Neural progenitor cell (in vitro differentiated cells): ENCODE results near the gene LTBP3. TPM values are rescaled to one million over a fixed set of nuclear protein-coding genes. Genes with fewer than 3 reads are reported as not detected.

Experiments used
- DNase-seq: peaks from one replicate; pipeline ENCODE4 v3.0.0-alpha.2; 2016; ENCODE audit warnings: low spot score
- H2AFZ ChIP-seq: fragments of 200-600 bp; sonication (generic); replicated peaks from 2 replicates; pipeline ENCODE4 v1.6.1; 2016; ENCODE audit warnings: antibody characterized with exemption
- H3F3A ChIP-seq: fragments of 200-600 bp; sonication (generic); 2 replicates; pipeline ENCODE4 v1.6.1; 2016; ENCODE audit warnings: antibody characterized with exemption, low read depth
- H3K27ac ChIP-seq: fragments of 200-600 bp; sonication (generic); 2 replicates; pipeline ENCODE4 v1.5.1; 2016; ENCODE audit warnings: mild to moderate bottlenecking
- H3K27me3 ChIP-seq: fragments of 200-600 bp; sonication (generic); 2 replicates; pipeline ENCODE4 v1.6.1; 2016; ENCODE audit warnings: mild to moderate bottlenecking, moderate library complexity
- H3K36me3 ChIP-seq: fragments of 200-600 bp; sonication (generic); 2 replicates; pipeline ENCODE4 v1.5.1; 2016
- H3K4me1 ChIP-seq: fragments of 200-600 bp; sonication (generic); 2 replicates; pipeline ENCODE4 v1.6.1; 2016; ENCODE audit warnings: mixed run types
- H3K4me2 ChIP-seq: fragments of 200-600 bp; sonication (generic); 2 replicates; pipeline ENCODE4 v1.6.1; 2016
- H3K4me3 ChIP-seq: fragments of 200-600 bp; sonication (generic); 2 replicates; pipeline ENCODE4 v1.5.1; 2016
- H3K79me2 ChIP-seq: fragments of 200-600 bp; sonication (generic); 2 replicates; pipeline ENCODE4 v1.6.1; 2016; ENCODE audit warnings: low read depth
- H3K9ac ChIP-seq: fragments of 200-600 bp; sonication (generic); 2 replicates; pipeline ENCODE4 v1.6.1; 2016
- H3K9me3 ChIP-seq: fragments of 200-600 bp; sonication (generic); 2 replicates; pipeline ENCODE4 v1.5.1; 2016; ENCODE audit warnings: low read depth
- H4K20me1 ChIP-seq: fragments of 200-600 bp; sonication (generic); 2 replicates; pipeline ENCODE4 v1.6.1; 2016; ENCODE audit warnings: low read depth
- H3K27ac Mint-ChIP-seq: 3 replicates; pipeline ENCODE4 v1.8.0; 2021; ENCODE audit warnings: mixed read lengths
- H3K27me3 Mint-ChIP-seq: 2 replicates; pipeline ENCODE4 v1.8.0; 2022; ENCODE audit warnings: low read depth, mild to moderate bottlenecking, inconsistent platforms, moderate library complexity, mixed read lengths; ENCODE audit not compliant: insufficient read depth
- H3K36me3 Mint-ChIP-seq: 3 replicates; pipeline ENCODE4 v1.8.0; 2021; ENCODE audit warnings: mixed read lengths
- H3K4me1 Mint-ChIP-seq: 3 replicates; pipeline ENCODE4 v1.8.0; 2021; ENCODE audit warnings: mixed read lengths
- H3K4me3 Mint-ChIP-seq: 3 replicates; pipeline ENCODE4 v1.8.0; 2021; ENCODE audit warnings: mild to moderate bottlenecking, moderate library complexity, mixed read lengths
- H3K9me3 Mint-ChIP-seq: 3 replicates; pipeline ENCODE4 v1.8.0; 2020; ENCODE audit warnings: mixed read lengths
- CTCF ChIP-seq: fragments of 200-600 bp; sonication (generic); IDR thresholded peaks from 2 replicates; pipeline ENCODE4 v1.5.1; 2017; ENCODE audit warnings: antibody characterized with exemption, mild to moderate bottlenecking
- EZH2 ChIP-seq: fragments of 200-600 bp; sonication (generic); IDR thresholded peaks from 2 replicates; pipeline ENCODE4 v1.6.1; 2017; ENCODE audit warnings: antibody characterized with exemption, mild to moderate bottlenecking, moderate library complexity
- EZH2phosphoT487 ChIP-seq: fragments of 200-600 bp; sonication (generic); IDR thresholded peaks from 2 replicates; pipeline ENCODE4 v1.6.1; 2017; ENCODE audit warnings: antibody characterized with exemption
- total RNA-seq: library from RNA; depleted of rRNA; stranded (reverse); fragments of >200 nt; gene quantifications from 2 replicates; pipeline ENCODE4 v1.2.3, GENCODE V29; 2015; ENCODE audit warnings: low replicate concordance

LTBP3 gene
- total RNA-seq, 1 donor from 2014 or later, result 1.2 TPM

GRCh38 chr11:65584723-65585171 is 26.6 kb upstream of the LTBP3 start:
- Histone ChIP-seq H3K9me3 (no peaks in the 10 kb centered on the region), H3K4me1 (no peaks in the 10 kb centered on the region), H3K36me3 (no peaks in the 10 kb centered on the region), H3K27ac (no peak overlapping the region), H3F3A (peaks cover 14% of the 10 kb centered on the region), H2AFZ (no peak overlapping the region), H3K4me3 (peak overlapping the region; percentile 34), H3K79me2 (no peaks in the 10 kb centered on the region), H4K20me1 (no peaks in the 10 kb centered on the region), H3K4me2 (peak overlapping the region; percentile 68), H3K27me3 (peaks cover 60% of the 10 kb centered on the region), H3K9ac (no peak overlapping the region)
- H3K27me3 Mint-ChIP-seq, result peaks cover 21% of the 10 kb centered on the region
- H3K4me1 Mint-ChIP-seq, result peaks cover 33% of the 10 kb centered on the region
- no peaks in the 10 kb centered on the region for H3K9me3 Mint-ChIP-seq
- TF ChIP-seq EZH2 (peak; percentile 55), EZH2phosphoT487 (no peak), CTCF (no peak)
- H3K36me3 Mint-ChIP-seq, result no peaks in the 10 kb centered on the region
- no peak overlapping the region for H3K4me3 Mint-ChIP-seq
- DNase-seq, result peak; percentile 61
- no peak overlapping the region for H3K27ac Mint-ChIP-seq

DNA sequence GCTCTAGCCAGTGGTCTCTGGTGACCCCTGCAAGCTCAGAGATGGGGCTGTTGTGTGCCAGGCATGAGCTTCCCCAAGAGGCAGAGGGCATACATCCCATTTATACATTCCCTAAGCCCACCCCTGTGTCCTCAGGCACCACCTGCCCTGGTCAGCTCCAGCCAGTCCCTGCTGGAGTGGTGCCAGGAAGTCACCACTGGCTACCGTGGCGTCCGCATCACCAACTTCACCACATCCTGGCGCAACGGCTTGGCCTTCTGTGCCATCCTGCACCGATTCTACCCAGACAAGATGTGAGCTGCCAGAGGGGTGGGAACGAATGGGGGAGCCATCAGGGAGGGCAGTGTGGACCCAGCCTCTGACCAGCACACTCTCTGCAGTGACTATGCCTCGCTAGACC is 25.9 kb upstream of the LTBP3 start:
- H3K27ac Mint-ChIP-seq, result peak overlapping the region; percentile 88
- H3K4me3 ChIP-seq, result no peak overlapping the region
- no peaks in the 10 kb centered on the region for H3K9me3 Mint-ChIP-seq
- H4K20me1 ChIP-seq, result no peaks in the 10 kb centered on the region
- H3K27ac ChIP-seq, result no peak overlapping the region
- no peaks in the 10 kb centered on the region for H3K36me3 Mint-ChIP-seq
- H3K9me3 ChIP-seq, result no peaks in the 10 kb centered on the region
- H3K79me2 ChIP-seq, result no peaks in the 10 kb centered on the region
- peaks cover 21% of the 10 kb centered on the region for H3K27me3 Mint-ChIP-seq
- H3K9ac ChIP-seq, result no peak overlapping the region
- H3K36me3 ChIP-seq, result no peaks in the 10 kb centered on the region
- H3K27me3 ChIP-seq, result peaks cover 58% of the 10 kb centered on the region
- peak overlapping the region; percentile 35 for H3K4me3 Mint-ChIP-seq
- no peaks in the 10 kb centered on the region for H3K4me1 ChIP-seq
- no peak for DNase-seq
- peaks cover 14% of the 10 kb centered on the region for H3F3A ChIP-seq
- no peak for TF ChIP-seq EZH2phosphoT487
- peak overlapping the region; percentile 68 for H3K4me2 ChIP-seq
- H3K4me1 Mint-ChIP-seq, result peaks cover 31% of the 10 kb centered on the region
- H2AFZ ChIP-seq, result no peak overlapping the region

DNA sequence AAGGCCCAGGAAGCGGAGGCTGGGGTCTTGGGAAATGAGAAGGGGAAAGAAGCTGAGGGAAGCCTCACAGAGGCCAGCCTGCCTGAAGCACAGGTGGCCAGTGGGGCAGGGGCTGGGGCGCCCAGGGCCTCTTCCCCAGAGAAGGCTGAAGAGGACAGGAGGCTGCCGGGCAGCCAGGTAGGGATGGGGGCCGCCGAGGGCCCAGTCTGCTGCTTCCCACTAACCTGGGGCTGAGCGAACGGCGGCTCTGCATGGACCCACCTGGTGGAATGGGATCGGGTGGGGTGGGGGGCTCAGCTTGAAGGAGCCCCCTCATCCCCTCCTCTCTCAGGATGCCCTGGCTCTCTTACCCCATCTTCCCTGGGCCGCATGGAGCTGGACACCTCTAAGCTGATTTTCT is 25.4 kb upstream of the LTBP3 start:
- Histone ChIP-seq H3K4me3 (no peak overlapping the region), H3K4me2 (no peak overlapping the region), H4K20me1 (no peaks in the 10 kb centered on the region), H3K4me1 (no peaks in the 10 kb centered on the region), H3K9ac (no peak overlapping the region), H3K27me3 (peaks cover 63% of the 10 kb centered on the region), H2AFZ (no peak overlapping the region), H3K79me2 (no peaks in the 10 kb centered on the region), H3K36me3 (no peaks in the 10 kb centered on the region), H3K27ac (no peak overlapping the region), H3K9me3 (no peaks in the 10 kb centered on the region), H3F3A (peaks cover 14% of the 10 kb centered on the region)
- peak overlapping the region; percentile 82 for H3K27ac Mint-ChIP-seq
- peaks cover 28% of the 10 kb centered on the region for H3K4me1 Mint-ChIP-seq
- no peaks in the 10 kb centered on the region for H3K36me3 Mint-ChIP-seq
- no peak for TF ChIP-seq EZH2
- no peak for TF ChIP-seq EZH2phosphoT487
- no peak for DNase-seq
- H3K4me3 Mint-ChIP-seq, result no peak overlapping the region
- H3K27me3 Mint-ChIP-seq, result peaks cover 21% of the 10 kb centered on the region
- H3K9me3 Mint-ChIP-seq, result no peaks in the 10 kb centered on the region

DNA sequence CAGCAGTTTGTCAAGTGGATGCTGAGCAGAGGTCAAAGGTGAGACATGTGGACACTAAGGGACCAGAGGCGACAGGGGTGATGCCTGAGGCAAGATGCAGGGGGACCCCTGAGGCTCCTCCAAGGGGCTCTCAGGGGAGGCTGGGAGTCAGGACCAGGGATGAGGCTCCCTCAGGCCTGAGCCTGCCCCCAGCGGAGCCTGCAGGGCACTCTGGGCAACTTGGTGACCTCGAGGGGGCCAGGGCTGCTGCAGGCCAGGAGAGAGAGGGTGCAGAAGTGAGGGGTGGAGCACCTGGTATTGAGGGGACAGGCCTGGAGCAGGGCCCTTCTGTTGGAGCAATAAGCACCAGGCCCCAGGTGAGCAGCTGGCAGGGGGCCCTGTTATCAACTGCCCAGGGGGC is 23.8 kb upstream of the LTBP3 start:
- peaks cover 4% of the 10 kb centered on the region for H4K20me1 ChIP-seq
- no peaks in the 10 kb centered on the region for H3K9me3 ChIP-seq
- no peak for DNase-seq
- no peak overlapping the region for H3K9ac ChIP-seq
- H3K4me2 ChIP-seq, result no peak overlapping the region
- Mint-ChIP-seq H3K9me3 (no peaks in the 10 kb centered on the region), H3K27ac (peak overlapping the region; percentile 22), H3K4me1 (peaks cover 28% of the 10 kb centered on the region), H3K36me3 (no peaks in the 10 kb centered on the region), H3K27me3 (peaks cover 23% of the 10 kb centered on the region), H3K4me3 (no peak overlapping the region)
- no peak overlapping the region for H3K27ac ChIP-seq
- no peaks in the 10 kb centered on the region for H3K4me1 ChIP-seq
- no peaks in the 10 kb centered on the region for H3K36me3 ChIP-seq
- no peak overlapping the region for H2AFZ ChIP-seq
- H3K79me2 ChIP-seq, result no peaks in the 10 kb centered on the region
- TF ChIP-seq CTCF, result no peak
- no peak for TF ChIP-seq EZH2
- no peak for TF ChIP-seq EZH2phosphoT487
- H3K27me3 ChIP-seq, result peaks cover 73% of the 10 kb centered on the region
- H3F3A ChIP-seq, result peaks cover 14% of the 10 kb centered on the region
- no peak overlapping the region for H3K4me3 ChIP-seq
